HG02981 (cell line): ENCODE data around the gene PLD1.

ENCODE experiments used
- ATAC-seq: cut with Tn5 transposase; IDR thresholded peaks from one replicate; pipeline ENCODE4 v1.9.1; 2021; ENCODE audit warnings: mild to moderate bottlenecking, moderate library complexity; ENCODE audit not compliant: unreplicated experiment

The PLD1 gene

GRCh38 chr3:171839270-171839669, 29.0 kb upstream of the PLD1 start:
- ATAC-seq = no peak

GRCh38 chr3:171838218-171838720, 28.0 kb upstream of the PLD1 start:
- ATAC-seq = no peak

- ATAC-seq = no peak
These were observed 27.4 kb upstream of the PLD1 start for GRCh38 chr3:171837698-171838097.

GRCh38 chr3:171836855-171837254, 26.6 kb upstream of the PLD1 start:
- ATAC-seq = no peak

- no peak for ATAC-seq
These were observed 25.3 kb upstream of the PLD1 start for GRCh38 chr3:171835613-171836012.

GRCh38 chr3:171835116-171835515, 24.8 kb upstream of the PLD1 start:
- ATAC-seq = no peak

- no peak for ATAC-seq
These were observed 24.1 kb upstream of the PLD1 start for GRCh38 chr3:171834461-171834801.

- ATAC-seq = peak; percentile 53
These were observed 23.6 kb upstream of the PLD1 start for GRCh38 chr3:171833789-171834460.

- ATAC-seq = no peak
These were observed 22.7 kb upstream of the PLD1 start for GRCh38 chr3:171832989-171833388.

GRCh38 chr3:171831936-171832335, 21.7 kb upstream of the PLD1 start:
- no peak for ATAC-seq

- ATAC-seq = no peak
These were observed 20.2 kb upstream of the PLD1 start for GRCh38 chr3:171830518-171830875.

- peak; percentile 65 for ATAC-seq
These were observed 19.7 kb upstream of the PLD1 start for GRCh38 chr3:171829841-171830517.

GRCh38 chr3:171828902-171829770, 18.9 kb upstream of the PLD1 start:
- ATAC-seq = no peak

GRCh38 chr3:171827836-171828458, 17.7 kb upstream of the PLD1 start:
- ATAC-seq = no peak

GRCh38 chr3:171827385-171827784, 17.1 kb upstream of the PLD1 start:
- no peak for ATAC-seq

GRCh38 chr3:171825222-171825828, 15.0 kb upstream of the PLD1 start:
- ATAC-seq = no peak

- no peak for ATAC-seq
These were observed 14.5 kb upstream of the PLD1 start for GRCh38 chr3:171824824-171825221.

- no peak for ATAC-seq
These were observed 13.8 kb upstream of the PLD1 start for GRCh38 chr3:171824116-171824515.

- peak; percentile 89 for ATAC-seq
These were observed 12.3 kb upstream of the PLD1 start for GRCh38 chr3:171822431-171823106.

GRCh38 chr3:171821778-171822358, 11.6 kb upstream of the PLD1 start:
- ATAC-seq = no peak
